Measurements from ENCODE around the gene SMIM13.
A peak's percentile ranks its signal among the peaks of the same experiment; 100 is the strongest.

SMIM13 gene

DNA sequence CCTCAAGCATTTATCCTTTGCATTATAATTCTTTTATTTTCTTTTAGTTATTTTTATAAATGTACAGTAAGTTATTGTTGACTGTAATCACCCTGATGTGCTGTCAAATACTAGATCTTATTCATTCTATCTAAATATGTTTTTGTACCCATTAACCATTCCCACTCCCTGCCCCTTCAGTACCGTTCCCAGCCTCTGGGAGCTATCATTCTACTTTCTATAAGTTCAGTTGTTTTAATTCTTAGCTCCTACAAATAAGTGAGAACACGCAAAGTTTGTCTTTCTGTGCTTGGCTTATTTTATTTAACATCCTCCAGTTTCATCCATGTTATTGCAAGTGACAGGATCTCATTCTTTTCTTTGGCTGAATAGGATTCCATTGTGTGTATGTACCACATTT lies 30.3 kb downstream of the SMIM13 start:
- WGBS = 93% methylated on average over 2 of the region's 2 CpGs
- peaks cover 5% of the 10 kb centered on the region; the same call in 1 of the 2 replicates for H3K4me1 ChIP-seq (ENCODE audit: insufficient read depth, low read length)
- no peak overlapping the region for H3K27ac ChIP-seq (ENCODE audit: low read depth, low read length)
- H3K4me3 ChIP-seq (ENCODE audit: low read length) = no peak overlapping the region
- no peaks in the 10 kb centered on the region for H3K9me3 ChIP-seq (ENCODE audit: insufficient read depth, low read depth, low read length)
- no peaks in the 10 kb centered on the region for H3K27me3 ChIP-seq (ENCODE audit: insufficient read depth, low read length)
- H3K9ac ChIP-seq (ENCODE audit: low read depth, low read length) = no peak overlapping the region
- H3K36me3 ChIP-seq (ENCODE audit: insufficient read depth, low read length) = no peaks in the 10 kb centered on the region

GRCh38 chr6:11126876-11127275 lies 33.2 kb downstream of the SMIM13 start:
- 47% methylated on average over 2 of the region's 2 CpGs for WGBS
- Histone ChIP-seq H3K4me1 (ENCODE audit: insufficient read depth, low read length) (peaks cover 9% of the 10 kb centered on the region; the same call in 1 of the 2 replicates), H3K9me3 (ENCODE audit: insufficient read depth, low read depth, low read length) (no peaks in the 10 kb centered on the region), H3K4me3 (ENCODE audit: low read length) (no peak overlapping the region), H3K36me3 (ENCODE audit: insufficient read depth, low read length) (no peaks in the 10 kb centered on the region), H3K27ac (ENCODE audit: low read depth, low read length) (peak overlapping the region; percentile 31; the same call in 1 of the 2 replicates), H3K9ac (ENCODE audit: low read depth, low read length) (no peak overlapping the region), H3K27me3 (ENCODE audit: insufficient read depth, low read length) (no peaks in the 10 kb centered on the region)

- no peak overlapping the region for H3K4me3 ChIP-seq (ENCODE audit: low read length)
- H3K36me3 ChIP-seq (ENCODE audit: insufficient read depth, low read length) = no peaks in the 10 kb centered on the region
- H3K27me3 ChIP-seq (ENCODE audit: insufficient read depth, low read length) = no peaks in the 10 kb centered on the region
- H3K4me1 ChIP-seq (ENCODE audit: insufficient read depth, low read length) = peaks cover 9% of the 10 kb centered on the region; the same call in 1 of the 2 replicates
- H3K27ac ChIP-seq (ENCODE audit: low read depth, low read length) = no peak overlapping the region
- no peak overlapping the region for H3K9ac ChIP-seq (ENCODE audit: low read depth, low read length)
- WGBS = 100% methylated on average over 1 of the region's 2 CpGs
- no peaks in the 10 kb centered on the region for H3K9me3 ChIP-seq (ENCODE audit: insufficient read depth, low read depth, low read length)
Observed at GRCh38 chr6:11128608-11129007, 35.0 kb downstream of the SMIM13 start.

GRCh38 chr6:11129908-11130565 lies 36.4 kb downstream of the SMIM13 start:
- Histone ChIP-seq H3K27ac (ENCODE audit: low read depth, low read length) (no peak overlapping the region), H3K9me3 (ENCODE audit: insufficient read depth, low read depth, low read length) (no peaks in the 10 kb centered on the region), H3K4me1 (ENCODE audit: insufficient read depth, low read length) (peaks cover 9% of the 10 kb centered on the region; the same call in 1 of the 2 replicates), H3K4me3 (ENCODE audit: low read length) (no peak overlapping the region), H3K9ac (ENCODE audit: low read depth, low read length) (no peak overlapping the region), H3K36me3 (ENCODE audit: insufficient read depth, low read length) (peaks cover 8% of the 10 kb centered on the region), H3K27me3 (ENCODE audit: insufficient read depth, low read length) (no peaks in the 10 kb centered on the region)
- 80% methylated on average over 1 of the region's 1 CpG for WGBS

DNA sequence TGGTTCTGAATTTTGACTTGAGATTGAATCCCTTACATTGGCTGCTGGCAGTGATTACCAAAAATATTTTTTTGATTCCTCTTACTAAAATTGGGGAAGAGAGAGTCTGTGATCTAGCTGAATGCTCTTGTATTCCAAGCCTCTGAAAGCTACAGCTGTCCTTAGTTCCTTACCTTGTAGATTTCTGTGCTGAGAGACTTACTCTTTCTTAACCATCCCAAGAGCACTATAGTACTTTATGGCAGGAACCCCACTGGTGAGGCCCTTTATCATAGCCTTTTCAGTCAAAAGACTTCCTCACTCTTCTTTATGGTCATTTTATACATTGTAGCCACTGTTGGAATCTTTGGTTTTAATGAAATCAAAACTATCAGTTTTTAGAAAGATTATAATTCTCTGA lies 37.0 kb downstream of the SMIM13 start:
- peaks cover 14% of the 10 kb centered on the region for H3K36me3 ChIP-seq (ENCODE audit: insufficient read depth, low read length)
- H3K27me3 ChIP-seq (ENCODE audit: insufficient read depth, low read length) = no peaks in the 10 kb centered on the region
- no peak overlapping the region for H3K9ac ChIP-seq (ENCODE audit: low read depth, low read length)
- peaks cover 9% of the 10 kb centered on the region; the same call in 1 of the 2 replicates for H3K4me1 ChIP-seq (ENCODE audit: insufficient read depth, low read length)
- no peak overlapping the region for H3K4me3 ChIP-seq (ENCODE audit: low read length)
- H3K27ac ChIP-seq (ENCODE audit: low read depth, low read length) = no peak overlapping the region
- no peaks in the 10 kb centered on the region for H3K9me3 ChIP-seq (ENCODE audit: insufficient read depth, low read depth, low read length)

DNA sequence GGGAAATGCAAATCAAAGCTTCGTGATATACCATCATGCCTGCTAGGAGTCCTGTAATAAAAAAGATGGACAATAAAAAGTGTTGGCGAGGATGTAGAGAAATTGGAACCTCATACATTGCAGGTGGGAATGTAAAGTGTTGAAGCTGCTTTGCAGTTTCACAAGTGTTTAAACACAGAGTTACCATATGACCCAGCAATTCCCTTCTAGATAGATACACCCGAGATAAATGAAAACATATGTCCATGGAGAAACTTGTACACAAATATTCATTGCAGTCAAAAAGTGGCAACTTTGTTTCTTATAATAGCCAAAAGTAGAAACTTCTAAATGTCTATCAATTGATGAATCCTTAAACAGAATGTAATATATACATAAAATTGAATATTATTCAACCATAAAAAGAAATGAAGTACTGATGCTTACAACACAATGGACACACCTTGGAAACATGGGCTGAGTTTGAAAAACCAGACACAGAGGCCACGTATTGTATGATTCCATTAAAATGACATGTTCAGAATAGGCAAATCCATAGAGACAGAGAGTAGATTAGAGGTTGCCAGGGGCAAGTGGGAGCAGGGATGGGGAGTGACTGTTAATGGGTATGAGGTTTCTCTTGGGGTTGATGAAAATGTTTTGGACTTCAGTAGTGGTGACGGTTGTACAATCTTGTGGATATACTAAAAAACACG lies 38.7 kb downstream of the SMIM13 start:
- Histone ChIP-seq H3K9me3 (ENCODE audit: insufficient read depth, low read depth, low read length) (no peaks in the 10 kb centered on the region), H3K27me3 (ENCODE audit: insufficient read depth, low read length) (no peaks in the 10 kb centered on the region), H3K9ac (ENCODE audit: low read depth, low read length) (no peak overlapping the region), H3K27ac (ENCODE audit: low read depth, low read length) (no peak overlapping the region), H3K4me1 (ENCODE audit: insufficient read depth, low read length) (peaks cover 17% of the 10 kb centered on the region; the same call in 1 of the 2 replicates), H3K4me3 (ENCODE audit: low read length) (no peak overlapping the region), H3K36me3 (ENCODE audit: insufficient read depth, low read length) (peaks cover 15% of the 10 kb centered on the region)
- WGBS = 95% methylated on average over 6 of the region's 6 CpGs

GRCh38 chr6:11133281-11133680 lies 39.6 kb downstream of the SMIM13 start:
- Histone ChIP-seq H3K9ac (ENCODE audit: low read depth, low read length) (no peak overlapping the region), H3K27me3 (ENCODE audit: insufficient read depth, low read length) (no peaks in the 10 kb centered on the region), H3K4me3 (ENCODE audit: low read length) (no peak overlapping the region), H3K9me3 (ENCODE audit: insufficient read depth, low read depth, low read length) (no peaks in the 10 kb centered on the region), H3K27ac (ENCODE audit: low read depth, low read length) (no peak overlapping the region), H3K4me1 (ENCODE audit: insufficient read depth, low read length) (peaks cover 19% of the 10 kb centered on the region; the same call in 1 of the 2 replicates), H3K36me3 (ENCODE audit: insufficient read depth, low read length) (peaks cover 15% of the 10 kb centered on the region)
- 86% methylated on average over 4 of the region's 5 CpGs for WGBS

GRCh38 chr6:11136809-11137208 lies 43.2 kb downstream of the SMIM13 start:
- Histone ChIP-seq H3K4me3 (ENCODE audit: low read length) (no peak overlapping the region), H3K9ac (ENCODE audit: low read depth, low read length) (no peak overlapping the region), H3K9me3 (ENCODE audit: insufficient read depth, low read depth, low read length) (no peaks in the 10 kb centered on the region), H3K27me3 (ENCODE audit: insufficient read depth, low read length) (no peaks in the 10 kb centered on the region), H3K4me1 (ENCODE audit: insufficient read depth, low read length) (peaks cover 14% of the 10 kb centered on the region; the same call in 1 of the 2 replicates), H3K36me3 (ENCODE audit: insufficient read depth, low read length) (peaks cover 15% of the 10 kb centered on the region), H3K27ac (ENCODE audit: low read depth, low read length) (no peak overlapping the region)

- no peaks in the 10 kb centered on the region for H3K9me3 ChIP-seq (ENCODE audit: insufficient read depth, low read depth, low read length)
- WGBS = 92% methylated on average over 3 of the region's 3 CpGs
- H3K27ac ChIP-seq (ENCODE audit: low read depth, low read length) = no peak overlapping the region
- peaks cover 14% of the 10 kb centered on the region; the same call in 1 of the 2 replicates for H3K4me1 ChIP-seq (ENCODE audit: insufficient read depth, low read length)
- no peak overlapping the region for H3K9ac ChIP-seq (ENCODE audit: low read depth, low read length)
- H3K27me3 ChIP-seq (ENCODE audit: insufficient read depth, low read length) = no peaks in the 10 kb centered on the region
- H3K36me3 ChIP-seq (ENCODE audit: insufficient read depth, low read length) = peaks cover 14% of the 10 kb centered on the region
- H3K4me3 ChIP-seq (ENCODE audit: low read length) = no peak overlapping the region
Observed at GRCh38 chr6:11139051-11139960, 45.7 kb downstream of the SMIM13 start.

DNA sequence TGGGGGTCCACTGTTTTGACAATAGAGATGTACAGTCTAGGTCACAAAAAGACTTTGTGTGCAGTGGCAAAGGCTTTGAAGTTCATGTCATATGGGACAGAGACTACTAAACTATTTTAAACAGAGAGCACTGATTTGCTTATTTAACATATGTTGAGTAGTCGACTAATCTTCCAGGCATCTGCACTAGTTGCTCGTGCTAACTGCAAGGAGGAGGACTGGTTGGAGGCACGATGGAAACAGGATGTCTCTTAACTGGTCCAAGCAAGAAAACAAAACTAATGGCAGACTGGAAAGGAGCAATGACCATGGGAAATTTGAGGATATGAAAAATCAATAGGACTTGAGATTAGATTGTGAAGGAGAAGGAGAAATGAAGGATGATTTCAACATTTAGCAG lies 46.4 kb downstream of the SMIM13 start:
- no peaks in the 10 kb centered on the region for H3K27me3 ChIP-seq (ENCODE audit: insufficient read depth, low read length)
- no peak overlapping the region for H3K4me3 ChIP-seq (ENCODE audit: low read length)
- H3K36me3 ChIP-seq (ENCODE audit: insufficient read depth, low read length) = peaks cover 6% of the 10 kb centered on the region
- 81% methylated on average over 3 of the region's 3 CpGs for WGBS
- no peak overlapping the region for H3K9ac ChIP-seq (ENCODE audit: low read depth, low read length)
- no peak overlapping the region for H3K27ac ChIP-seq (ENCODE audit: low read depth, low read length)
- H3K4me1 ChIP-seq (ENCODE audit: insufficient read depth, low read length) = peaks cover 14% of the 10 kb centered on the region; the same call in 1 of the 2 replicates
- no peaks in the 10 kb centered on the region for H3K9me3 ChIP-seq (ENCODE audit: insufficient read depth, low read depth, low read length)

DNA sequence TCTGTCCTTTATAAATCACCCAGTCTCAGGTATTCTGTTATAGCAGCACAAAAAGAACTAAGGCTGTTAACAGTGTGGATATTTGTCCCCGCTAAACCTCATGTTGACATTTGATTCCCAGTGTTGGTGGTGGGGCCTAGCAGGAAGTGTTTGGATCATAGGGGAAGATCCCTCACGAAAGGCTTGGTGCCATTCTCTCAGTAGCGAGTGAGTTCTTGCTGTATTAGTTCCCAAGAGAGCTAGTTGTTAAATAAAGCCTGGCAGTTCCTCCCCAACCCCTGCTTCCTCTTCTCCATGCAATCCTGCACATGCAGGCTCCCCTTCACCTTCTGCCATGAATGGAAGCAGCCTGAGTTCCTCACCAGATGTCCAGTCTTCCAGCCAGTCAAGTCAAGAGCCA lies 47.7 kb downstream of the SMIM13 start:
- no peak overlapping the region for H3K9ac ChIP-seq (ENCODE audit: low read depth, low read length)
- no peaks in the 10 kb centered on the region; the same call in 1 of the 2 replicates for H3K36me3 ChIP-seq (ENCODE audit: insufficient read depth, low read length)
- H3K4me1 ChIP-seq (ENCODE audit: insufficient read depth, low read length) = peaks cover 10% of the 10 kb centered on the region
- no peak overlapping the region for H3K4me3 ChIP-seq (ENCODE audit: low read length)
- WGBS = 95% methylated on average over 3 of the region's 3 CpGs
- no peaks in the 10 kb centered on the region for H3K9me3 ChIP-seq (ENCODE audit: insufficient read depth, low read depth, low read length)
- H3K27me3 ChIP-seq (ENCODE audit: insufficient read depth, low read length) = no peaks in the 10 kb centered on the region
- H3K27ac ChIP-seq (ENCODE audit: low read depth, low read length) = no peak overlapping the region
